HEK293 (cell line): ENCODE data around the gene CEP89.

Source experiments
- TCF7L2 ChIP-seq: IDR thresholded peaks from 2 replicates; pipeline ENCODE4 v1.6.1; 2011; ENCODE audit warnings: low read depth, mild to moderate bottlenecking, inconsistent platforms, low read length, moderate library complexity, borderline replicate concordance
- ZNF175 ChIP-seq: fragments of 450-650 bp; formaldehyde crosslinking; IDR thresholded peaks from 2 replicates; pipeline ENCODE4 v1.5.1; 2016; ENCODE audit warnings: missing biosample characterization, missing genetic modification characterization
- ZNF274 ChIP-seq, 2 experiments: fragments of 200-500 bp in 1 of 2; fragments of 450-650 bp in 1 of 2; sonication (Bioruptor generic) in 1 of 2; formaldehyde crosslinking in 1 of 2; IDR thresholded peaks; 2 replicates each; pipeline versions ENCODE4 v1.5.1 to v1.6.1; 2014 to 2016; ENCODE audit warnings: borderline replicate concordance in 1 of 2, inconsistent platforms in 1 of 2, low read length in 1 of 2, missing biosample characterization in 1 of 2, missing genetic modification characterization in 1 of 2
- ZNF335 ChIP-seq: fragments of 450-650 bp; formaldehyde crosslinking; conservative IDR thresholded peaks from 2 replicates; pipeline ENCODE4 v1.5.1; 2016; ENCODE audit warnings: missing biosample characterization, missing genetic modification characterization
- ZNF423 ChIP-seq: fragments of 450-650 bp; formaldehyde crosslinking; IDR thresholded peaks from 2 replicates; pipeline ENCODE4 v1.5.1; 2016; ENCODE audit warnings: missing biosample characterization, missing genetic modification characterization
- TF ChIP-seq, protein P1 (sequence below): fragments of 450-650 bp; formaldehyde crosslinking; IDR thresholded peaks from 2 replicates; pipeline ENCODE4 v1.5.1; 2016; ENCODE audit warnings: missing biosample characterization, missing genetic modification characterization
- TF ChIP-seq, protein P2 (sequence below): fragments of 450-650 bp; formaldehyde crosslinking; IDR thresholded peaks from 2 replicates; pipeline ENCODE4 v1.5.1; 2016; ENCODE audit warnings: missing biosample characterization, missing genetic modification characterization
- TF ChIP-seq, protein P3 (sequence below): IDR thresholded peaks from 2 replicates; pipeline ENCODE4 v1.6.1; 2011; ENCODE audit warnings: mild to moderate bottlenecking, low read depth, low read length, borderline replicate concordance

DNA sequence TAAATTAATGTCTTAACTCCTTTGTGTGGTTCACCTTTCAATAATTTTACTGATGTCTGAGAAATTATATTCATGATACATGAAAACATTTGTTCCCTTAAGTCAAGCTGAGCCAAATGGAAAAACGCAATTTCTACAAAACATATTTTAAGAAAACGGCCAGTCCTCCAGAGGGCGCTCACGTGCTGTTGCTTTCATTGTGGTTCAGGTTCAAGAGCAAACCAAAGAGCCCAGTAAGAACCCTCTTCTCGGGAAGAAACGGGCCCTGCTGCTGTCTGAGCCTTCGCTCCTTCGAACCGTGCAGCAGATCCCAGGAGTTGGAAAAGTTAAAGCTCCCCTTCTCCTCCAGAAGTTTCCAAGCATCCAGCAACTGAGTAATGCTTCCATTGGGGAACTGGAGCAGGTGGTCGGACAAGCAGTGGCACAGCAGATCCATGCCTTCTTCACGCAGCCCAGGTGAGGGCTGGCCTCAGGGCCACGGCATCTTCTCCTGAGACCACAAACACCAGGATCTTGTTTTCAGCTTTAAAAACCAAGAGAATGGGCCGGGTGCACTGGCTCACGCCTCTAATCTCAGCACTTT, 4.6 kb upstream of the CEP89 start:
- TF ChIP-seq, protein P1, sequence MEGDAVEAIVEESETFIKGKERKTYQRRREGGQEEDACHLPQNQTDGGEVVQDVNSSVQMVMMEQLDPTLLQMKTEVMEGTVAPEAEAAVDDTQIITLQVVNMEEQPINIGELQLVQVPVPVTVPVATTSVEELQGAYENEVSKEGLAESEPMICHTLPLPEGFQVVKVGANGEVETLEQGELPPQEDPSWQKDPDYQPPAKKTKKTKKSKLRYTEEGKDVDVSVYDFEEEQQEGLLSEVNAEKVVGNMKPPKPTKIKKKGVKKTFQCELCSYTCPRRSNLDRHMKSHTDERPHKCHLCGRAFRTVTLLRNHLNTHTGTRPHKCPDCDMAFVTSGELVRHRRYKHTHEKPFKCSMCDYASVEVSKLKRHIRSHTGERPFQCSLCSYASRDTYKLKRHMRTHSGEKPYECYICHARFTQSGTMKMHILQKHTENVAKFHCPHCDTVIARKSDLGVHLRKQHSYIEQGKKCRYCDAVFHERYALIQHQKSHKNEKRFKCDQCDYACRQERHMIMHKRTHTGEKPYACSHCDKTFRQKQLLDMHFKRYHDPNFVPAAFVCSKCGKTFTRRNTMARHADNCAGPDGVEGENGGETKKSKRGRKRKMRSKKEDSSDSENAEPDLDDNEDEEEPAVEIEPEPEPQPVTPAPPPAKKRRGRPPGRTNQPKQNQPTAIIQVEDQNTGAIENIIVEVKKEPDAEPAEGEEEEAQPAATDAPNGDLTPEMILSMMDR = peak; percentile 88
- TF ChIP-seq, protein P2, sequence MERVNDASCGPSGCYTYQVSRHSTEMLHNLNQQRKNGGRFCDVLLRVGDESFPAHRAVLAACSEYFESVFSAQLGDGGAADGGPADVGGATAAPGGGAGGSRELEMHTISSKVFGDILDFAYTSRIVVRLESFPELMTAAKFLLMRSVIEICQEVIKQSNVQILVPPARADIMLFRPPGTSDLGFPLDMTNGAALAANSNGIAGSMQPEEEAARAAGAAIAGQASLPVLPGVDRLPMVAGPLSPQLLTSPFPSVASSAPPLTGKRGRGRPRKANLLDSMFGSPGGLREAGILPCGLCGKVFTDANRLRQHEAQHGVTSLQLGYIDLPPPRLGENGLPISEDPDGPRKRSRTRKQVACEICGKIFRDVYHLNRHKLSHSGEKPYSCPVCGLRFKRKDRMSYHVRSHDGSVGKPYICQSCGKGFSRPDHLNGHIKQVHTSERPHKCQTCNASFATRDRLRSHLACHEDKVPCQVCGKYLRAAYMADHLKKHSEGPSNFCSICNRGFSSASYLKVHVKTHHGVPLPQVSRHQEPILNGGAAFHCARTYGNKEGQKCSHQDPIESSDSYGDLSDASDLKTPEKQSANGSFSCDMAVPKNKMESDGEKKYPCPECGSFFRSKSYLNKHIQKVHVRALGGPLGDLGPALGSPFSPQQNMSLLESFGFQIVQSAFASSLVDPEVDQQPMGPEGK (tag by site-specific recombination) = no peak
- TF ChIP-seq, protein P3, sequence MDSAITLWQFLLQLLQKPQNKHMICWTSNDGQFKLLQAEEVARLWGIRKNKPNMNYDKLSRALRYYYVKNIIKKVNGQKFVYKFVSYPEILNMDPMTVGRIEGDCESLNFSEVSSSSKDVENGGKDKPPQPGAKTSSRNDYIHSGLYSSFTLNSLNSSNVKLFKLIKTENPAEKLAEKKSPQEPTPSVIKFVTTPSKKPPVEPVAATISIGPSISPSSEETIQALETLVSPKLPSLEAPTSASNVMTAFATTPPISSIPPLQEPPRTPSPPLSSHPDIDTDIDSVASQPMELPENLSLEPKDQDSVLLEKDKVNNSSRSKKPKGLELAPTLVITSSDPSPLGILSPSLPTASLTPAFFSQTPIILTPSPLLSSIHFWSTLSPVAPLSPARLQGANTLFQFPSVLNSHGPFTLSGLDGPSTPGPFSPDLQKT = no peak
- TF ChIP-seq ZNF335 (tag by site-specific recombination) (no peak), TCF7L2 (no peak), ZNF274 (IDR thresholded peaks at IDR 0.05; ENCODE audit: low read length) (no peak), ZNF274 (tag by site-specific recombination; IDR thresholded peaks at IDR 0.05; ENCODE audit: borderline replicate concordance) (no peak), ZNF423 (tag by site-specific recombination) (no peak), ZNF175 (tag by site-specific recombination) (no peak)
